Sigmoid colon (tissue), 4 donors: ENCODE measurements around the gene SNTB2.

Experiments
- CTCF ChIP-seq, 4 experiments: fragments of 450-650 bp in 3 of 4; fragments of 200-600 bp in 1 of 4; IDR thresholded peaks; one replicate each; pipeline ENCODE4 v1.5.1; 2016 to 2019; ENCODE audit warnings: antibody characterized with exemption in 4 of 4, mild to moderate bottlenecking in 3 of 4, moderate library complexity in 2 of 4
- EP300 ChIP-seq, 4 donors: sonication (generic); formaldehyde crosslinking; IDR thresholded peaks; one replicate each; pipeline ENCODE4 v1.6.1; 2017; ENCODE audit warnings: antibody characterized with exemption in 4 of 4
- POLR2A ChIP-seq, 2 donors: fragments of 450-650 bp; IDR thresholded peaks; one replicate each; pipeline ENCODE4 v1.6.1; 2016; ENCODE audit warnings: antibody characterized with exemption in 2 of 2, mild to moderate bottlenecking in 2 of 2, moderate library complexity in 2 of 2

GRCh38 chr16:69236319-69236718, 49.4 kb downstream of the SNTB2 start:
- no peak for TF ChIP-seq EP300 (IDR thresholded peaks at IDR 0.05)
- TF ChIP-seq POLR2A (IDR thresholded peaks at IDR 0.05), result no peak
- no peak for TF ChIP-seq CTCF (IDR thresholded peaks at IDR 0.05)
